Activated CD8-positive, alpha-beta T cell treated with anti-CD3 and anti-CD28 coated beads, Interleukin-2, amount 10 ng/mL, durations not matched to agents 7 days and 5 days (primary cell): ENCODE data around the gene TACC2. TPM values are rescaled to one million over a fixed set of nuclear protein-coding genes. Genes with fewer than 3 reads are reported as not detected.

ENCODE experiments used
- ATAC-seq: fragments of 150-1000 bp; cut with Tn5 transposase; one replicate; pipeline ENCODE4 v1.10.0; 2021; ENCODE audit warnings: moderate library complexity
- CTCF ChIA-PET: fragments of 350-600 bp; sonication (Branson Sonifier 250); formaldehyde crosslinking; loops from one replicate; lab custom pipeline; 2021; ENCODE audit warnings: antibody characterized with exemption; lab: Charles Lee
- POLR2A ChIA-PET: fragments of 350-600 bp; sonication (Branson Sonifier 250); formaldehyde crosslinking; loops from one replicate; lab custom pipeline; 2021; ENCODE audit warnings: antibody characterized with exemption; lab: Charles Lee
- DNase-seq: peaks from one replicate; pipeline ENCODE4 v3.0.0-alpha.2; 2020
- H3K27ac Mint-ChIP-seq: one replicate; pipeline ENCODE4 v1.8.0; 2021; ENCODE audit warnings: mild to moderate bottlenecking, mixed read lengths
- H3K27me3 Mint-ChIP-seq: one replicate; pipeline ENCODE4 v1.8.0; 2021; ENCODE audit warnings: low read depth, mixed read lengths
- H3K36me3 Mint-ChIP-seq: one replicate; pipeline ENCODE4 v1.8.0; 2021; ENCODE audit warnings: low read depth, mixed read lengths
- H3K4me1 Mint-ChIP-seq: one replicate; pipeline ENCODE4 v1.8.0; 2021; ENCODE audit warnings: low read depth, mixed read lengths
- H3K4me3 Mint-ChIP-seq: one replicate; pipeline ENCODE4 v1.8.0; 2021; ENCODE audit warnings: mild to moderate bottlenecking, mixed read lengths
- H3K9me3 Mint-ChIP-seq: one replicate; pipeline ENCODE4 v1.8.0; 2022; ENCODE audit warnings: mixed read lengths; ENCODE audit not compliant: insufficient read depth
- total RNA-seq, 2 experiments: library from RNA; stranded (reverse); gene quantifications; one replicate each; pipeline ENCODE4 v1.2.3, GENCODE V29; 2021

TACC2 gene
- total RNA-seq, 2 experiments from 2014 or later: not detected

GRCh38 chr10:122269059-122269687, 280.2 kb downstream of the TACC2 start:
- Mint-ChIP-seq H3K9me3 (no peaks in the 10 kb centered on the region), H3K27me3 (peaks cover 4% of the 10 kb centered on the region), H3K4me3 (no peak overlapping the region), H3K27ac (no peak overlapping the region), H3K4me1 (no peaks in the 10 kb centered on the region), H3K36me3 (no peaks in the 10 kb centered on the region)
- ChIA-PET POLR2A (no interaction called here), CTCF (interaction anchor here (0.9 to 2.0 kb wide), 4 partner anchors 8 to 296 kb away, joined by 3 to 12 read pairs (median 6); no protein-coding TSS in a partner anchor)
- no peak for ATAC-seq
- DNase-seq: no peak

DNA sequence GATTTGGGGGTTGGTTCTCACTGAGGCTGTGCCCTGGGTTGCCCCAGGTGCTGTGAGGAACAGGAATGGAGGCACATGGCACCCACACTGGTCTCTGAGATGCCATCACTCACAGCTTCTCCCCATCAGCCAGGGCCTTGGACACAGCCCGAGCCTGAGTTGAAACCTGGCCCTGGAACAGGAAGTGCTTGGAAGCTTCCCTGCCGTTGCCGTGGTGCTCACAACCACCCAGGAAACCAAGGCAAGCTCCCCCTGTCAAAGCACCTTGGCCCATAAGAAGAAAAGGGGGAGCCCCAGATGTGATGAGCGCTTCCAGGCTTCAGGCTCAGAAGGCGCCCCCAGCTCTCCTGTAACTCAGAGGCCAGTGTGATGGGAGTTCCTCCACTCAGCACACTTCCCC, 282.1 kb downstream of the TACC2 start, which contains the start of gene BTBD16:
TSS of gene BTBD16 (plus strand) at position 221 of the 400 bp plus-strand sequence. CDS start 3,786 bp downstream, outside the sequence.
- Mint-ChIP-seq H3K4me1 (no peaks in the 10 kb centered on the region), H3K27me3 (peaks cover 2% of the 10 kb centered on the region), H3K27ac (no peak within 1 kb of the TSS), H3K9me3 (no peaks in the 10 kb centered on the region), H3K4me3 (no peak within 1 kb of the TSS), H3K36me3 (no peaks in the 10 kb centered on the region)
- POLR2A ChIA-PET: no interaction called here
- DNase-seq (no peak), ATAC-seq (no peak)
- CTCF ChIA-PET: interaction anchor here (1.3 to 3.0 kb wide), 3 partner anchors 9 to 294 kb away, joined by 4 to 8 read pairs (median 5); no protein-coding TSS in a partner anchor

DNA sequence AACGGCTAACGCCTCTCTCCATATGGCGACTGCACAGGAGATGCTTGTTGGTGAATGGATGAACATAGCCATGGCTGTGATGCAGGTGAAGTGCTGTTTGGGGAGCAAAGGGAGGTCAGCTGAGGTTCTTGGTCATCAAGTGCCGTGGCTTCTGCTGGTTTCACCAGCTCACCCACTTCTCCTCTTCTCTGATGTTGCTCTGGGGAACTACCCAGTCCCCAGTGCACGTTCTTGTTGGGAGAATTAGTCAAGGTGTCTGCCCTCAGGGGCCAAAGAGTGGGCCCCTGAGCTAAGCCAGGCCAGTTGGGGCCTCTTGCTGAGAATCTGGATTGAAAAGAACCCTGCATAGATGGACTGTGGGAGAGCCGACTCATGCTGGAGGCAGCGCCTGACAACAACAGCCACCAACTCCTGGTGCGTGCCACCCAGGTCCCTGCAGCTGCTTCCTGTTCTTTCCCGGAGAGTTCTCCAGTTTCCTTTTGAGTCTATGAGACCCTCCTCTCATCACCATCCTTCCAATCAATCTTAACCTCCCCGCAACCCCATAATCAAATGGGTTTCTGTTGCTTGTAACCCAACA, 285.1 kb downstream of the TACC2 start:
- no peak for DNase-seq
- no peak for ATAC-seq
- Mint-ChIP-seq H3K9me3 (no peaks in the 10 kb centered on the region), H3K4me1 (no peaks in the 10 kb centered on the region), H3K4me3 (no peak overlapping the region), H3K36me3 (no peaks in the 10 kb centered on the region), H3K27ac (no peak overlapping the region), H3K27me3 (peaks cover 5% of the 10 kb centered on the region)
- ChIA-PET POLR2A (no interaction called here), CTCF (no interaction called here)

DNA sequence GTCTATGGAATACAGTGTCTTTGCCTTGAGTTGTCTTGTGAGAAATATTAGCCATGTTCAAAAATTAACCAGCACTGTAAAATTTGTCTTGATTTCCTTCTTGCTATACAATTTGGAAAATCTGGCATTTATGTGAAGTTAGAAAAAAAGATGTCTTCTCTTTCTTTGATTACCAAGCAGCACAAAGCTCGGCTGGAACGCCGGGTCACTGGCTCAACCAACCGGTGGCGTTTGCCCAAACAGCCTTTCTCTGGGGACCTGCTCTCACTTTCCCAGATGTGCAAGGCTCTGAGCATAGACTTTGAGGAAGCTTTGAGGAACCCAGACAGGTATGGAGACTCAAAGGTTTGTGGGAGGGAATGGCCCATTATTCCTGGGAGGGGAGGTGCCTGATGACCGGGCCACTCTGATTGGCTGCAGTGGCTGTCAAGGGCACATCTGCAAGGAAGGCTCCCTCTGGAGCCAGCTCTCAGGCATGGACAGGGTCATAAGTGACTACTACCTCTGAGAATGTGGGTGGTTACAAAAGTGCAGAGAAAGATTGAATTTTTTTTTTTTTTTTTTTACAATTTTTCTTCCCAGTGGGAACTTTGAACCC, 287.7 kb downstream of the TACC2 start:
- no peak for DNase-seq
- Mint-ChIP-seq H3K4me3 (no peak overlapping the region), H3K27ac (no peak overlapping the region), H3K27me3 (peaks cover 6% of the 10 kb centered on the region), H3K36me3 (no peaks in the 10 kb centered on the region), H3K4me1 (no peaks in the 10 kb centered on the region), H3K9me3 (no peaks in the 10 kb centered on the region)
- no peak for ATAC-seq
- ChIA-PET POLR2A (no interaction called here), CTCF (interaction anchor here (1.8 kb wide), 1 partner anchor 8 kb away, joined by 6 read pairs; no protein-coding TSS in a partner anchor)

DNA sequence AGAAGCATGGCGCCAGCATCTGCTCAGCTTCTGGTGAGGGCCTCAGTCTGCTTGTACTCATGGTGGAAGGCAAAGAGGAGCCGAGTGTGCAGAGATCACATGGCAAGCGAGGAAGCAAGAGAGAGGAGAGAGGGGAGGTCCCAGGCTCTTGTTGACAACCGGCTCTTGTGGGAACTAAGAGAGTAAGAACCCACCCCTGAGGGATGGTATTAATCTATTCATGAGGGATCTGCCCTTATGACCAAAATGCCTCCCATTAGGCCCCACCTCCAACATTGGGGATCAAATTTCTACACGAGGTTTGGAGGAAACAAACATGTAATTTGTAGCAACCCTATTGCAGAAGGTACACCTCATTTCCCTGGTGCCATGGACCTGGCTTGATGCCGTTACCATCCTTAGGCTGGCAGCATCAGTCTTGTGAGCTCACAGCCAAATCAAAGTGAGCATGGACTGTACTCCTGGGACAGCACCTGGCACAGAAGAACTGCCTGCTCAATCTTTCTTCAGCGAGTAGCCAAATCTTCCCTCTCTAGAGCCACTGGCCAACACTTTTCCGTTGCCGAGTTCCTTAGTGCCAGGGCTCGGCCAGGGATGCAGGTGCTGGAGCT, 288.7 kb downstream of the TACC2 start:
- CTCF ChIA-PET: interaction anchor here (1.8 kb wide), 1 partner anchor 9 kb away, joined by 6 read pairs; no protein-coding TSS in a partner anchor
- no peak for DNase-seq
- no peak overlapping the region for H3K27ac Mint-ChIP-seq
- H3K4me3 Mint-ChIP-seq: no peak overlapping the region
- no peaks in the 10 kb centered on the region for H3K4me1 Mint-ChIP-seq
- peaks cover 8% of the 10 kb centered on the region for H3K27me3 Mint-ChIP-seq
- POLR2A ChIA-PET: no interaction called here
- H3K36me3 Mint-ChIP-seq: no peaks in the 10 kb centered on the region
- no peak for ATAC-seq
- no peaks in the 10 kb centered on the region for H3K9me3 Mint-ChIP-seq

- ChIA-PET CTCF (interaction anchor here (0.6 to 2.6 kb wide), 11 partner anchors 9 to 1148 kb away, joined by 3 to 11 read pairs (median 3); partner anchors contain the start of gene BTBD16), POLR2A (no interaction called here)
- H3K27me3 Mint-ChIP-seq: peaks cover 15% of the 10 kb centered on the region
- no peak overlapping the region for H3K27ac Mint-ChIP-seq
- no peaks in the 10 kb centered on the region for H3K4me1 Mint-ChIP-seq
- ATAC-seq (no peak), DNase-seq (peak; percentile 31)
- H3K4me3 Mint-ChIP-seq: no peak overlapping the region
- H3K36me3 Mint-ChIP-seq: no peaks in the 10 kb centered on the region
- H3K9me3 Mint-ChIP-seq: no peaks in the 10 kb centered on the region
Measured at GRCh38 chr10:122279725-122280141, 290.8 kb downstream of the TACC2 start.

- no peak for DNase-seq
- ChIA-PET POLR2A (no interaction called here), CTCF (interaction anchor here (0.6 to 2.6 kb wide), 11 partner anchors 9 to 1148 kb away, joined by 3 to 11 read pairs (median 3); partner anchors contain the start of gene BTBD16)
- H3K4me1 Mint-ChIP-seq: no peaks in the 10 kb centered on the region
- no peaks in the 10 kb centered on the region for H3K9me3 Mint-ChIP-seq
- no peak overlapping the region for H3K4me3 Mint-ChIP-seq
- ATAC-seq: no peak
- H3K27ac Mint-ChIP-seq: no peak overlapping the region
- H3K36me3 Mint-ChIP-seq: no peaks in the 10 kb centered on the region
- peaks cover 15% of the 10 kb centered on the region for H3K27me3 Mint-ChIP-seq
Measured at GRCh38 chr10:122280156-122280555, 291.2 kb downstream of the TACC2 start.

DNA sequence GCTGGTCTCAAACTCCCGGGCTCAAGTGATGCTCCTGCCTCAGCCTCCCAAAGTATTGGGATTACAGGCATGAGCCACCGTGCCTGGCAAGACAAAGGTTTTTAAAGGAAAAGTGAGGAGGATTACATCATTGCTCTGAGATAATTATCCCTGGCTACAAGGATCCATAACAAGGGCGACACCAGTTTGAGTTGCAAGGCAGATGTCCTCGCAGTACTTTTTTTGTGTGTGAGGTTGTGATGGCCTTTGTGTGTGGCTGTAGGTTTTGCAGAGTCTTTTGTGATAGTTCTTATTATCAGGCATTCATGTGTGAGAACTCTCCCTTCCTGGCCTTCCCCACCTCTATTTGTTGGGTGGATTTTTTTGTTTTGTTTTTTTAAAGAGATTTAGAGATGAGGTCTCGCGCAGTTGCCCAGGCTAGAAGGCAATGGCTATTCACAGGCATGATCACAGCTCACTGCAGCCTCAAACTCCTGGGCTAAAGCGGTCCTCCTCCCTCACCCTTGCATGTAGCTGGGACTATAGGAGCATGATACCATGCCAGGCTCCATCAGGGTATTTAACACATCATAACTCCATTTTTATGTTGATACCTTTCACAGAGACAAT, 292.2 kb downstream of the TACC2 start:
- Mint-ChIP-seq H3K4me3 (no peak overlapping the region), H3K36me3 (no peaks in the 10 kb centered on the region), H3K9me3 (no peaks in the 10 kb centered on the region), H3K27me3 (peaks cover 15% of the 10 kb centered on the region), H3K27ac (no peak overlapping the region), H3K4me1 (no peaks in the 10 kb centered on the region)
- ChIA-PET POLR2A (no interaction called here), CTCF (interaction anchor here (1.6 to 2.6 kb wide), 2 partner anchors 151 to 154 kb away, joined by 3 to 11 read pairs; no protein-coding TSS in a partner anchor)
- DNase-seq: no peak
- no peak for ATAC-seq

- ChIA-PET POLR2A (no interaction called here), CTCF (no interaction called here)
- ATAC-seq: no peak
- Mint-ChIP-seq H3K4me1 (no peaks in the 10 kb centered on the region), H3K27ac (no peak overlapping the region), H3K9me3 (no peaks in the 10 kb centered on the region), H3K36me3 (no peaks in the 10 kb centered on the region), H3K27me3 (peaks cover 15% of the 10 kb centered on the region), H3K4me3 (no peak overlapping the region)
- DNase-seq: no peak
Measured at GRCh38 chr10:122281751-122282150, 292.8 kb downstream of the TACC2 start.

GRCh38 chr10:122282253-122282671, 293.3 kb downstream of the TACC2 start:
- DNase-seq (no peak), ATAC-seq (no peak)
- no peaks in the 10 kb centered on the region for H3K9me3 Mint-ChIP-seq
- POLR2A ChIA-PET: no interaction called here
- H3K27ac Mint-ChIP-seq: no peak overlapping the region
- H3K4me3 Mint-ChIP-seq: no peak overlapping the region
- CTCF ChIA-PET: interaction anchor here (1.0 kb wide), 1 partner anchor 17 kb away, joined by 3 read pairs; no protein-coding TSS in a partner anchor
- H3K36me3 Mint-ChIP-seq: no peaks in the 10 kb centered on the region
- peaks cover 15% of the 10 kb centered on the region for H3K27me3 Mint-ChIP-seq
- no peaks in the 10 kb centered on the region for H3K4me1 Mint-ChIP-seq

- no peak for ATAC-seq
- no peaks in the 10 kb centered on the region for H3K4me1 Mint-ChIP-seq
- POLR2A ChIA-PET: no interaction called here
Measured at GRCh38 chr10:122282909-122283308, 293.9 kb downstream of the TACC2 start.

More at GRCh38 chr10:122282909-122283308, 293.9 kb downstream of the TACC2 start:
- CTCF ChIA-PET: interaction anchor here (1.0 kb wide), 1 partner anchor 16 kb away, joined by 3 read pairs; no protein-coding TSS in a partner anchor
- DNase-seq: no peak
- no peaks in the 10 kb centered on the region for H3K9me3 Mint-ChIP-seq
- H3K4me3 Mint-ChIP-seq: no peak overlapping the region
- H3K36me3 Mint-ChIP-seq: no peaks in the 10 kb centered on the region
- peaks cover 15% of the 10 kb centered on the region for H3K27me3 Mint-ChIP-seq
- no peak overlapping the region for H3K27ac Mint-ChIP-seq
